Uterus (tissue), 2 donors: ENCODE results near the gene SPSB2.

Source experiments
- CTCF ChIP-seq, 4 experiments: fragments of 200-600 bp in 2 of 4; fragments of 450-650 bp in 2 of 4; sonication (generic) in 2 of 4; IDR thresholded peaks; one replicate each; pipeline ENCODE4 v1.5.1; 2016 to 2019; ENCODE audit warnings: antibody characterized with exemption in 4 of 4, mild to moderate bottlenecking in 2 of 4, moderate library complexity in 1 of 4
- POLR2A ChIP-seq, 2 donors: fragments of 450-650 bp; IDR thresholded peaks; one replicate each; pipeline ENCODE4 v1.6.1; 2016; ENCODE audit warnings: antibody characterized with exemption in 2 of 2, mild to moderate bottlenecking in 1 of 2, moderate library complexity in 1 of 2

- no peak for TF ChIP-seq CTCF (IDR thresholded peaks at IDR 0.05)
- no peak for TF ChIP-seq POLR2A (IDR thresholded peaks at IDR 0.05)
Measured at GRCh38 chr12:6824085-6824775, 48.9 kb downstream of the SPSB2 start.
